Activated CD8-positive, alpha-beta memory T cell treated with anti-CD3 and anti-CD28 coated beads, Interleukin-2, amount 10 ng/mL, durations not matched to agents 7 days and 5 days (primary cell): ENCODE measurements around the gene MGAT4A. TPM values are rescaled to one million over a fixed set of nuclear protein-coding genes. Genes with fewer than 3 reads are reported as not detected.
A peak's percentile ranks its signal among the peaks of the same experiment; 100 is the strongest.

ENCODE experiments used
- ATAC-seq: fragments of 150-1000 bp; cut with Tn5 transposase; one replicate; pipeline ENCODE4 v1.10.0; 2021; ENCODE audit warnings: moderate library complexity
- CTCF ChIA-PET: fragments of 350-600 bp; sonication (Branson Sonifier 250); formaldehyde crosslinking; loops from one replicate; lab custom pipeline; 2021; ENCODE audit warnings: antibody characterized with exemption; lab: Charles Lee
- DNase-seq: peaks from one replicate; pipeline ENCODE4 v3.0.0-alpha.2; 2020
- H3K27ac Mint-ChIP-seq: one replicate; pipeline ENCODE4 v1.8.0; 2021; ENCODE audit warnings: mild to moderate bottlenecking, mixed read lengths
- H3K27me3 Mint-ChIP-seq: one replicate; pipeline ENCODE4 v1.8.0; 2021; ENCODE audit warnings: mixed read lengths
- H3K36me3 Mint-ChIP-seq: one replicate; pipeline ENCODE4 v1.8.0; 2021; ENCODE audit warnings: mild to moderate bottlenecking, mixed read lengths
- H3K4me1 Mint-ChIP-seq: one replicate; pipeline ENCODE4 v1.8.0; 2021; ENCODE audit warnings: mixed read lengths
- H3K4me3 Mint-ChIP-seq: one replicate; pipeline ENCODE4 v1.8.0; 2021; ENCODE audit warnings: mild to moderate bottlenecking, moderate library complexity, mixed read lengths
- H3K9me3 Mint-ChIP-seq: one replicate; pipeline ENCODE4 v1.8.0; 2022; ENCODE audit warnings: low read depth, mixed read lengths
- total RNA-seq, 2 experiments: library from RNA; stranded (reverse); gene quantifications; one replicate each; pipeline ENCODE4 v1.2.3, GENCODE V29; 2021

MGAT4A gene
- total RNA-seq, 2 experiments from 2014 or later = 57.4 to 72.0 TPM

- Mint-ChIP-seq H3K4me3 (no peak overlapping the region), H3K27ac (no peak overlapping the region), H3K36me3 (peaks cover 51% of the 10 kb centered on the region), H3K9me3 (no peaks in the 10 kb centered on the region), H3K4me1 (no peaks in the 10 kb centered on the region), H3K27me3 (no peaks in the 10 kb centered on the region)
- CTCF ChIA-PET = no interaction called here
- DNase-seq = no peak
- ATAC-seq = no peak
These were observed 158.3 kb downstream of the MGAT4A start for GRCh38 chr2:98572676-98573075.

- Mint-ChIP-seq H3K36me3 (peaks cover 51% of the 10 kb centered on the region), H3K27me3 (no peaks in the 10 kb centered on the region), H3K4me1 (no peaks in the 10 kb centered on the region), H3K27ac (no peak overlapping the region), H3K4me3 (no peak overlapping the region), H3K9me3 (no peaks in the 10 kb centered on the region)
- DNase-seq (no peak), ATAC-seq (no peak)
- CTCF ChIA-PET = no interaction called here
These were observed 158.7 kb downstream of the MGAT4A start for GRCh38 chr2:98572211-98572610.

GRCh38 chr2:98571796-98572195 lies 159.1 kb downstream of the MGAT4A start:
- CTCF ChIA-PET = interaction anchor here (2.1 kb wide), 1 partner anchor 12 kb away, joined by 6 read pairs; no protein-coding TSS in a partner anchor
- Mint-ChIP-seq H3K9me3 (no peaks in the 10 kb centered on the region), H3K36me3 (peaks cover 53% of the 10 kb centered on the region), H3K27me3 (no peaks in the 10 kb centered on the region), H3K27ac (no peak overlapping the region), H3K4me3 (no peak overlapping the region), H3K4me1 (no peaks in the 10 kb centered on the region)
- ATAC-seq = no peak
- DNase-seq = no peak

- ATAC-seq (no peak), DNase-seq (no peak)
- no peak overlapping the region for H3K27ac Mint-ChIP-seq
- no peaks in the 10 kb centered on the region for H3K9me3 Mint-ChIP-seq
- H3K4me3 Mint-ChIP-seq = no peak overlapping the region
- no peaks in the 10 kb centered on the region for H3K4me1 Mint-ChIP-seq
- no peaks in the 10 kb centered on the region for H3K27me3 Mint-ChIP-seq
- H3K36me3 Mint-ChIP-seq = peaks cover 57% of the 10 kb centered on the region
- CTCF ChIA-PET = interaction anchor here (0.7 to 2.1 kb wide), 2 partner anchors 12 to 163 kb away, joined by 3 to 6 read pairs; no protein-coding TSS in a partner anchor
These were observed 159.7 kb downstream of the MGAT4A start for GRCh38 chr2:98571121-98571701.

GRCh38 chr2:98570356-98570755 lies 160.6 kb downstream of the MGAT4A start:
- H3K27me3 Mint-ChIP-seq = no peaks in the 10 kb centered on the region
- CTCF ChIA-PET = interaction anchor here (0.8 to 2.1 kb wide), 2 partner anchors 11 to 17 kb away, joined by 4 to 6 read pairs; no protein-coding TSS in a partner anchor
- peaks cover 58% of the 10 kb centered on the region for H3K36me3 Mint-ChIP-seq

GRCh38 chr2:98569915-98570314 lies 161.0 kb downstream of the MGAT4A start:
- Mint-ChIP-seq H3K27ac (peak overlapping the region; percentile 47), H3K4me3 (no peak overlapping the region), H3K9me3 (no peaks in the 10 kb centered on the region), H3K36me3 (peaks cover 61% of the 10 kb centered on the region), H3K4me1 (peaks cover 5% of the 10 kb centered on the region), H3K27me3 (no peaks in the 10 kb centered on the region)
- no peak for ATAC-seq
- no peak for DNase-seq
- CTCF ChIA-PET = interaction anchor here (0.8 to 2.1 kb wide), 2 partner anchors 10 to 17 kb away, joined by 4 to 6 read pairs; no protein-coding TSS in a partner anchor

More at GRCh38 chr2:98570356-98570755, 160.6 kb downstream of the MGAT4A start:
- peak overlapping the region; percentile 47 for H3K27ac Mint-ChIP-seq
- ATAC-seq (no peak), DNase-seq (no peak)
- H3K9me3 Mint-ChIP-seq = no peaks in the 10 kb centered on the region
- H3K4me3 Mint-ChIP-seq = no peak overlapping the region
- H3K4me1 Mint-ChIP-seq = peaks cover 2% of the 10 kb centered on the region

- Mint-ChIP-seq H3K4me3 (no peak overlapping the region), H3K27me3 (no peaks in the 10 kb centered on the region), H3K27ac (no peak overlapping the region), H3K4me1 (peaks cover 7% of the 10 kb centered on the region), H3K36me3 (peaks cover 65% of the 10 kb centered on the region), H3K9me3 (no peaks in the 10 kb centered on the region)
- DNase-seq = peak; percentile 72
- peak; percentile 62 for ATAC-seq
- CTCF ChIA-PET = interaction anchor here (0.8 to 2.1 kb wide), 17 partner anchors 10 to 497 kb away, joined by 3 to 17 read pairs (median 3); no protein-coding TSS in a partner anchor
These were observed 161.6 kb downstream of the MGAT4A start for GRCh38 chr2:98569197-98569793.

Other genes with a start within 250 kb of the MGAT4A start
- gene COA5, start 122.6 kb downstream of the MGAT4A start, total RNA-seq = 10 to 100 TPM; 22.2 to 26.0 TPM
- gene UNC50, start 122.5 kb downstream of the MGAT4A start, total RNA-seq = 10 to 100 TPM; 26.7 to 33.5 TPM
- gene CRACDL, start 205.1 kb upstream of the MGAT4A start, total RNA-seq = under 1 TPM; 0.18 to 0.35 TPM